GM21447 (cell line): Measurements from ENCODE around the gene PLOD3.
A peak's percentile ranks its signal among the peaks of the same experiment; 100 is the strongest.

ENCODE experiments used
- ATAC-seq: cut with Tn5 transposase; IDR thresholded peaks from one replicate; pipeline ENCODE4 v1.9.1; 2021; ENCODE audit not compliant: unreplicated experiment

Gene PLOD3

DNA sequence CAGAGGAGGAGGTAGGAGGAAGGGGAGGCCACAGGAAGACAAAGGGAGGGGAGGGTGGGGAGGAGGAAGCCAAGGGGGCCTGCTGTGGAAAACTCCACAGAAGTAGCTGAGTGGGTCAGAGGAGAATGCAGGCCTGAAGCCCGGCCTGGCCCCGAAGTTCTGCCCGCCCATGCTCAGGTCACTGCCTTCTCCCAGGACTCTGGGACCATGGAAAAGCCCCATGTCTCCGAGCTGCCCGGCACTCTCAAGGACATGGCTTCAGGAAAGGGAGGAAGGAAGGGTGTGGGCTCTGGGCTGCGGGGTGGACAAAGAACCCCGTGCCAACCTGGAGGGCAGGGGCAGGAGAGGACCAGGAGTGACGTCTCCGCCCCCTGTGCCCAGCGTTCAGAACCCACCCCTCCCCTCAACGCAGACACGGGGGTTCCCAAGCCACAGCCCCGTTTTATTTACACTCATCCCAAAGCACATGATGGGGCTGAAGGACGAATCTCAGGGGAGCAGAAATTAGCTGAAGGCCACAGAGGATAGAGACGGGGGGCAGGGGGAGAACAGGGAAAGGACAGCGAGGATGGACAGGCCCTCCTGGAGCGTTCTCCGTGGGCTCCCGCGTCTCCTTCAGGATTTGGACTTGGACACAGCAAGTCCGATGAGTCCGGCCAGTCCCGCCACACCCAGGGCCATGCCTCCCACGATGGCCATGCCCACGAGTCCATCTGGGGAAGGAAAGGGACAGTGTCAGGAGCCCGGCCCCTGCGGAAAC, 22.0 kb upstream of the PLOD3 start:
- no peak for ATAC-seq

DNA sequence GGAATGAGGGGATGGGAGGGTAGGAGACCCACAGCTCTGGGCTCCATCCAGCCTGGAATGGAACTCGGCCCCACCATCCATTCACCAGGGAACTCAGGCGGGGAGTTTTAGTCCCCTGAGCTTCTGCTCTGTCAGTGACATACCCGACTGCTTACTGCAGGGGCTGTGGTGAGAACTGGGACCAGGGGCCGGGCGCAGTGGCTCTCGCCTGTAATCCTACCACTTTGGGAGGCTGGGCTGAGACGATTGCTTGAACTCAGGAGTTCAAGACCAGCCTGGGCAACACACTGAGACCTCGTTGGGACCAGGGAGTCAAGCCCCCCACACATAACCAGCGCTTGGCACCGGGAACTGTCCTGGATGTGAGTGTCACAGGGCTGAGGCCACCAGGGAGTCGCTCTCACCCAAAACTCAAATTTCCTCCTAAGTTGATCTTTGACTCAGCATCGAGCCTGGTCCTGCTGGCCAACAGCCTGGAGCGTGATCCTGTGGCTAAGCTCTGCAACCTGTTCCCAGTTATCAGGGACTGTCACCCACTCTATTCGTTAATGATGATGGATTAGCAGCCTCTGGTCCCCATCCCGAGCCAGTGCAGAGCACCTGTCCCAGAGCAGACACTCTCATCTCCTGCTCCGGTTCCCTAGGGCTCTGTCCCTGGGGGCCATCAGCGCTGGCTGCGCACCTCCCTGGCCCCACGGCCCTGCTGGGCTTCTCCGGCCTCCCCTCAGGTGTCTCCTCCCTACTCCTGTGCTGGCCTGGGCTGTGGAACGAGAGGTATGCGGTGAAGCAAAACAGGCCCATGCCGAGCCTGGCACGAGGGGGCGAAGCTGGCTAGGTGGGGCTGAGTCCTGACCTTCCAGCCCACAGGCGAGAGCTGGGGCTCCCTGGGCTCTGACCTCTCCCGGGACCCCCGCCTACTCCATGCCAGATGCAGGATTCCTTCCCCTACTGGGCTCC, 21.1 kb upstream of the PLOD3 start:
- no peak for ATAC-seq

DNA sequence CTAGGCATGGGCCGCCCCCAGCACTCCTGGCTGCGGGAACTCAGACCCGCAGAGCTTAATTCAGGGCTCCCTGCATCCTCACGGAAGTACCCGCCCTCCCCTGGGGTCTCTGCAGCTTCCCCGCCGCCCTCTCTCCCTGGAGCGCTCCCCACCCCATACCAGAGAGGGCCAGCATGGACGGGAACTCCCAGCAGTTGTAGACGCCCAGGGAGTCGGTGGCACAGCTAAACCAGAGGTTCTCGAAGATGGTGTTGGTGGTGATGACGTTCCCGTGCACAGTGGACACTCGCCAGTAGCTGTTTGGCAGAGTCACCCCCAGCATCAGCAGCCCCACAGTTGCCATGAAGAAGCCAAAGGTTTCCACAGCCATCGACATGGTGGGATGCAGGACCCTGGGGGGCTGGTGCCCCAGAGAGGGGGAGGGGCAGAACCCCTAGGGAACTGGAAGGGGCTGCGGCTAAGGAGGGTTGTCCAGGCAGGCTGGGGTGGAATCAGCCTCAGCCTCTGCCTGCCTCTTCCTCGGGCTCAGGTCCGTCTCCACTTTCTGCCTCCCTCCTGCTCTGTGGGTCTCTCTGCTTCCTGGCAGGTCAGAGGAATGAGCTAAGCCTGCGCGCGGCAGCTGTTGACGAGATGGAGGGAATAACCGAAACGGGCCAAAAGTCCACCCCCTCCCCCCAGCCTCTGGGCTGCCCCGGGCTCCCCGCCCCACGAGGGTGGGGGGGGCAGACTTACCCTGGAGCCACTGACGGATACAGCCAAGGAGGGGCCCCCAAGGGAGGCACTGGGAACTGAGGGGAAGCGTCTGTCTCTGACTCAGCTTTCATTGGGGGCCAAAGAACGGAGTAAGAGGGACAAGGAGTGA, 20.1 kb upstream of the PLOD3 start, which contains the start of gene CLDN15:
CLDN15 (minus strand) TSS at position 597 of the 862 bp plus-strand sequence; CDS start at position 376, 221 bp downstream.
- no peak for ATAC-seq

DNA sequence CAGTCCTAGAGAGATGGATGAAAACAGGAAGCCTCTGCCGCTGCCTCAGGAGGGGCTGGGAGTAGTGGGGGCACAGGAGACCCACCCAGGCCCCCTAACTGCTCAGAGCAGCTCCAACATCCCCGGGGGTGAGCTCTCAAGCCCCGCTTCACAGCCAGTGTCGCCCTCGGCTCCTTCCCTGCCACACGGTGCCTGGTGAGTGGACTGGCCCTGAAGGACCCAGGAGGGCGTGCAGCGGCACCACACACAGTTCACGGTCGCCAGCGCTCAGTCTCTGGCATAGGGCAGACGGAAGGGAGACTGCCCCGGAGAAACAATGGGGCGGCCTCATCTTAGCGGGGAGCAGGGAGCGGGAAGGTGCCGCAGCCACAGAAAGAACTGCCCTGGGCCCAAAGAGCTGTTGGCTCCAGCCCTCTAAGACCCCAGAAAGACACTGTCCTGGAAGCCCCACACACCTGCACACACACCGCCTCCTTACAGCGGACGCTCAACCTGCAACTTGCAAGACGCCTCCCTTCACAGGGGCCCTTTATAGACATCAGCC, 19.0 kb upstream of the PLOD3 start:
- ATAC-seq: no peak

DNA sequence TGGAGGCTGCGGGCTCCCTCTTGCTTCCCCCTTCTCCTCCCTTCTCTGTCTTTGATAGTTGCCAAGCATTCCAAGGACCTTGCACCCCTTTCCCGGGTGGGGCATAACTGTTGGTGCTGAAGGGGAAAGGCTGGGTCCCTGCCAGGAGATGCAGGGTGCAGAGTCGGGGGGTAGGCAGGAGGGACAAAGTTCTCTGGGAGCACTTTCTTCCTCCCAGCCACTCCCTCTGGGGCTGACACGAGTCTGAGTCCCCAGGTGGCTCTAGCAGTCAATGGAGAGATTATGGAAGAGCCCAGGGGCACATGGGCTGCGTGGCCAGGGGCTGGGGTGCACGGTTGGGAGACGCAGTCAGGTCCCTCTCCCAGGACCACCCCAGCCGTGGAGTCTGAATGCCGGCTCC, 18.1 kb upstream of the PLOD3 start:
- ATAC-seq: no peak

DNA sequence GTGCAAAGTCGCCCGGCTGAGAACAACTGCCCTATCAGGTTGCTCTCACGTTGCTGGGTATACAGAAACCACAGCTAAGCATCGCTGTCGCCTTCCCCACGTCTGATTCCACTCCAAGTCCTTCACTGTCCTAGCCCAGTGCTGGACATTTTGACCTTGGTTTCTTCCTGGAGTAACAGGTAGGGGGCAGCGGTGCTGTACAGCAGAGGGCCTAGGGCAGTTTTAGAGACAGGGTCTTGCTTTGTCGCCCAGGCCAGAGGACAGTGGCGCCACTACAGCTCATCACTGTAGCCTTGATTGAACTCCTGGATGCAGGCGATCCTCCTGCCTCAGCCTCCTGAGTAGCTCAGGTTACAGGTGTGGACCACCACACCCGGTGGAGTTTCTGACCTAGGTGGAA, 17.7 kb upstream of the PLOD3 start:
- ATAC-seq: no peak

DNA sequence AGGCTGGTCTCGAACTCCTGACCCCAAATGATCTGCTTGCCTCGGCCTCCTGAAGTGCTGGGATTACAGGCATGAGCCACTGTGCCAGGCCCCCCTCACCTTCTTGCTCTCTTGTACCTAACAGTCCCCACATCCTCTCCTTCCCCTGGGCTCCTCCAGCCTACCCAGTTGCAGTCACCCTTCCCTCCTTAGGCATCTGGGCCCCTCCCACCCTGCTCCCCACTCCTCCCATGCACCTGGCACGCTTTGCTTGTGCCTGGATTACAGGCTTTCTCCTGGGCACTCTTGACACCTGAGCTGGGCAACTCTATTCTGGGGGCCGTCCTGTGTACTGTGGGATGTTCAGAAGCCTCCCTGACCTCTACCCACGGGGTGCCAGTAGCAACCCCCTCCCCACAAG, 17.3 kb upstream of the PLOD3 start:
- ATAC-seq: no peak

DNA sequence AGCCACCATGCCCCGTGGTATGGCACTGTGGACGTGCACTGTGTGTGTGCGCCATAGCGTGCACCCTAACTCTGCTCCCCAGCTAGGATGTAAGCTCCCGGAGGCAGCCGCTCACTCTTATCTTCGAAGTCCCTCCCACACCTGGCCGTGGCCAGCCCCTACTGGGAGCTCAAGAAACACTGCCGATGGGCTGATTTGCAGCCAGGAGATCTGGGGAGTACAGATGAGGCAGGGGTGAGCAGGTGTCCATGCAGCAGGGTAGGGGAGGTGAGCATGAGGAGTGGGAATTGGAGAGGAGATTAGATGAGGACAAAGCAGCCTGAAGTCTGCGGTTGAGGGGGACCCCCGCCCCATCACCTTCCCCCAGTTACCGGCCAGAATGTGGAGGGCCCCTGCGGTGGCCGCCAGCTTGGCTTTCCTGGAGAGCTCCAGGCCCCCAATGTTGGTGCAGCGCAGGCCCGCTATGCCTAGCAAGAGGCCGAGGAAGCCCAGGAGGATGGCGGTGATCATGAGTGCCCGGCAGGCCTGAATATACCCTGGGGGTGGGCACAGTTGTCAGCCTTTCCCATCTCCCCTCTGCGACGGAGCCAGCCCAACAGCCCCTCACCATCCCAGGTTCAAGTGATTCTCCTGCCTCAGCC, 16.6 kb upstream of the PLOD3 start:
- no peak for ATAC-seq

DNA sequence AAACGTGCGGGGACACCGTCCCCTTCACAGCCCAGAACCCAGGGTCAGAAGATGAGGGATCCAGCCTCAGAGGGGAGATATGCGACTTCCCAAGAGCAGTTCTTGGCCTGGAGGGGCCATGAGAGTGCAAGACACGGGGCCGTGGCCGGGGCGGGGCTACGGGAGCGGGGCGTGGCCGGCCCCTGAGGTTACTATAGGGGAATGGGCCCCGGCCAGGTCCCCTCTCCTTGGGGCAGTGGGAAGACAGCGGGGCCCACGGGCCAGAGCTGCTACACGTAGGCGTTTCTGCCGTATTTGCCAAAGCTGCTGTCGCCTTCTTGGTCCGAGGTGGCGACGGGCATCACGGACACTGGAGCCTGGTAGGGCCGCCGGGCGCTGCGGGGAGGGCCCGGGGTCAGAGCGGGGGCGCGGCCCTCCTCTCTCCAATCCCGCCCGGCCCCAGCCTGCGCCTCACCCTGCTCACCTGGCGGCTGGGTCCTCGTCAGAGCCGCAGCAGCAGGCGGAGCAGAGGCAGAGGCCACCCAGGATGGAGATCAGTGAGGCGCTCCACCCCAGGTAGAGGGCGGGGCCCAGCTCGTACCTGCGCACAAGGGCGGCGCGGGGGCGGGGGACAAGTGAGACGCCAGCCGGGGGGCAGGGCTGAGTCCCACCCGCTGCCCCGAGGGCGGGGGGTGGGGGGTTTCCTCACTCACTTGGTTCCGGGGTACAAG, 14.9 kb upstream of the PLOD3 start:
- no peak for ATAC-seq

DNA sequence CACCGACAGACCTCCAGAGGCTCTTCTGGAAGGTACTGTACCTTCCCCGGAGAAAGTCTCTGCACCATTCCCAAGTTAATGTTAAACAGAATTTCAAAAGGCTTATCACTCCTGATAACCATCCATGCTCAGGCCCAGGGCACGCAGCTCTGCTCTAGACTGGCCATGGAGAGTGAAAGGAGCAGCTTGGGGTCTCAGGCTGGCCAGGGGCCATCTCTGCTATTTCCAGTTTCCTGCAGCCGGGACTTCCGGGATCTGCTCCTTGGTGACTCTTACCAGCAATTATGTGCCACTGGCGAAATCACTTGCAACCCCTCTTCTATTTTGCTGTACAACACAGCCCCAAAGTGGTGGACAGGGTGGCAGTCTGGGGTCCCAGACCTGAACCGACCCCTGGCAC, 14.3 kb upstream of the PLOD3 start:
- no peak for ATAC-seq

DNA sequence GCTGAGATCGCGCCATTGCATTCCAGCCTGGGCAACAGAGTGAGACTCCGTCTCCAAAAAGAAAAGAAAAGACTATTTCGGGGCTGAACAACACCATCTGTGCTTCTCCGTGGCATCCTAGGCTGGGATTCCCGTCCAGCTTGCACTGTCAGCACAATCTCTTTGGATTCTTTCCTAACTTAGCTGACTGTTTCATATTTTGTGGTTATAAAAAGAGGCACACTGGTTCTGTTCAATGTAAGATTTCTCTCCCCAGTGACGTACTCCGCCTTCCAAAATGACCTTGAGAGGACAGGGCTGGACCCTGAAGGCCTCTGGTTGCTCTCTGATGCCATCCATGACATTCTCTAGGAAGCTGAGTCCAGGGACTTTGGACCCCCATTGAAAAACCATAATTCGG, 9.3 kb upstream of the PLOD3 start:
- ATAC-seq: no peak

DNA sequence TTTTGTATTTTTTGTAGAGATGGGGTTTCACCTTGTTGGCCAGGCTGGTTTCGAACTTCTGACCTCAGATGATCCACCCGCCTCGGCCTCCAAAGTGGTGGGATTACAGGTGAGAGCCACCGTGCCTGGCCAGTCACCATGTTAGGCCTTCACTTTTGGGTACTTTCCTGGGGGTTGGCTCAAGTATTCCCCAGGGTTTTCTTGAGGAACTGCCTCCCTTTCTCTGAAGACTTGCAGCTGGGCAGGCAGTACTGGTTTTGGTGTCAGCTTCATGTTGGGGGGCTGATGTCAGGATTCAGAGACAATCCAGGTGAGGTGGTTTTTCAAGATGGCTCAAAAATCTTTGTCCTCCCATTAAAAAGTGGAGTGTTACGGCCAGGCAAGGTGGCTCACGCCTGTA, 8.3 kb upstream of the PLOD3 start:
- ATAC-seq: no peak

DNA sequence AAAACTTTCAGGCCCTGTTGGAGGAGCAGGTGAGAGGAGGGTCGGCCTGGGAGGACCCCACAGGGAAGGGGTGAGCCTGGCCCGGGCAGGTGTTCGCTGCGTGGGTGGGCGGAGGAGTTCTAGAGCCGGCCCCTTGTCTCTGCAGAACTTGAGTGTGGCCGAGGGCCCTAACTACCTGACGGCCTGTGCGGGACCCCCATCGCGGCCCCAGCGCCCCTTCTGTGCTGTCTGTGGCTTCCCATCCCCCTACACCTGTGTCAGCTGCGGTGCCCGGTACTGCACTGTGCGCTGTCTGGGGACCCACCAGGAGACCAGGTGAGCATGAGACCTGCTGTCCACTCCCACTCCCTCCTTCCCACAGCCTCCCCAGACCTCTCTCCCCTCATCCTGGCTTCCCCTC, 6.1 kb upstream of the PLOD3 start:
- no peak for ATAC-seq

DNA sequence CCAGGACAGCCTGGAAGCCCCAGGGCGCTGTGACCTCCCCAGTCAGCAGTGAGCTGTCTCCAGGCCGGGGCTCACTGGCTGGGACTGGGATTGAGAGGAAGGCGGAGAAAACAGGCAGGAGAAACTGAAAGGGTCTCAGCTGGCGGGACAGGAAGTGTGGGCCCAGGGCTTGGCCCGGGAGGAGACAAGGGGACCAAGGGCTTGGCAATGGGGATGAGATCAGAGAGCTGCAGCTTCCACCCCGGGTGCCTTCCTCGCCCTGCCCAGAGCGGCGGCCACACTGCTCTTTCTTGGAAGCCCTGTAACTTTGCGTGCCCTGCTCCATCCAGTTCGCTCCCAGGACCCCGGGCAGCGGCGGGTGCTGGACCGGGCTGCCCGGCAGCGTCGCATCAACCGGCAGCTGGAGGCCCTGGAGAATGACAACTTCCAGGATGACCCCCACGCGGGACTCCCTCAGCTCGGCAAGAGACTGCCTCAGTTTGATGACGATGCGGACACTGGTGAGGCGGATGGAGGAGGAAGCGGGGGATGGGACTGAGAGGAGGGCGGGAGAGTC, 5.0 kb upstream of the PLOD3 start:
- ATAC-seq: no peak

DNA sequence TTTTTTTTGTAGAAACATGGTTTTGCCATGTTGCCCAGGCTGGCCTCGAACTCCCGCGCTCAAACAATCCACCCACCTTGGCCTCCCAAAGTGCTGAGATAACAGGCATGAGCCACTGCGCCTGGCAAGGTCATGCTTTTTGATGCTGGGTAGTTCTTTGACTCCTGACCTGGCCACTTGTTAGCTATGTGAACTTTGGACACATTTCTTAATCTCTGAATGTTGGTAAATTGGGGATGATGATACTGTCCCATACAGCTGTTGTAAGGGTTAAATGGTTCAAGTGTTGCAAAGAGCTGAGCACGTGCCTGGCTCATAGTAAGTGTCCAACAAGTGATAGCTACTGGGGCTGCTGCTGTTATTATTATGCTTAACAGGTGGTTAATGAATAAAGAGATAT, 2.9 kb upstream of the PLOD3 start:
- ATAC-seq: no peak

DNA sequence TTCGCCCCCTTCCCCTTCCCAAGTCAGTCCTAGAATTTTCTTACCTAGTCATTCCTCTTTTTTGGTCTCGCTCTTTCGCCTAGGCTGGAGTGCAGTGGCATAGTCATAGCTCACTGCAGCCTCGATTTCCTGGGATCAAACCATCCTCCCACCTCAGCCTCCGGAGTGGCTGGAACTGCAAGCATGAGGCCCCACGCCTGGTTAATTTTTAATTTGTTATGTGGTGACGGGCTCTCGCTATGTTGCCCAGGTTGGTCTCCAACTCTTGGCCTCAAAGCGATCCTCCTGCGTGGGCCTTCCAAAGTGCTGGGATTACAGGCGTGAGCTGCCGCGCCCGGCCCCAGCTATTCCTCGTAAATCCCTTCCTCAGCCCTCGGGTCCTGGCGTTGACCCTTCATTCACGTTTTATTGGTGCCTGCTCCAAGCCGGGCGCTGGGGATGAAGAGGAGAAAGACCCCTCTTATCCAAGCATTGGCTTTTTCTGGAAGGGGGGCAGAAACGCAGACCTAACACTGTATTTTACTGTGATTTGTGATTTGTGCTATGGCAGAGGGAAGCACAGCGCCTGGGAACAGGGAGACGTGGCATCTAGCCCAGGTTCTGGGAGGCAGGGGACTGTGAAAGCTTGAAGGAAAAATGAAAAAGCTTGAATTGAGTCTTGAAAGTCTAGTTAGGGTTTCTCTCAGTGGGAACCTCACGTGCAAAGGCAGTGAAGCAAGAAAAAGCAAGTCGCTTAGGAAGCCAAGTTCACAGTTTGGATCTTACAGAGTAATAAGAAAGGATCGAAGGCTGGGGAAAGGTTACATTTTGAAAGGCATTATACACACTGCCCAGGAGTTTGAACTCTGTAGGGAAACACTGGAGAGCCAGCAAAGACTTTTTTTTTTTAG, 1.1 kb upstream of the PLOD3 start:
- peak; percentile 17 for ATAC-seq

DNA sequence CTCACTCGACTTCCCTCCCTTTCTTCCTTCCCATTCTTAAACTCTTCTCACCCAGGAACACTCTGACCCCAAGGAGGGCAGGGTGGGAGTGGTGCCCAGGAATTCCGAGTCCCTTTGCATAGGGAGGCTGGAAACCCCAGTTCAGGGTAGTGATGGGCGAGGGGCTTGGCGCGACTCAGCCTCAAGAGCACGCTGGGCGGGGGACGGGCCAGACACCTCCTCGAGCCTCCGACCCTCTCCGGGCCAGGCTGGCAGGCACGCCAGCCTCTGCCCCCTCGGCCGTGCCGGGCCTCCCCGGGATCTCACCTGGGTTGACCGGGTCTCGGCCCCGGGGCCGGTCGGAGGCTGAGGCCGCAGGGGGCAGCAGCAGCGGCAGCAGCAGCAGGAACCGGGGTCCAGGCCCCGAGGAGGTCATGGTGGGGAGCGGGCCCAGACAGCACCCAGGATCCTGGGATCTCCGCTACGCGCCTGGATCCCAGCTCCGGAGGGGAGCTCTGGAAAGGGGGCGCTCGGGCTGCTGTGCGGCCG, 457 bp downstream of the PLOD3 start:
- ATAC-seq: peak; percentile 14
